Measurements from ENCODE around the gene KRT76. TPM values are rescaled to one million over a fixed set of nuclear protein-coding genes. Genes with fewer than 3 reads are reported as not detected.
A peak's percentile ranks its signal among the peaks of the same experiment; 100 is the strongest.

Gene KRT76
- total and polyA plus RNA-seq, 2 donors from 2014 or later = not detected

DNA sequence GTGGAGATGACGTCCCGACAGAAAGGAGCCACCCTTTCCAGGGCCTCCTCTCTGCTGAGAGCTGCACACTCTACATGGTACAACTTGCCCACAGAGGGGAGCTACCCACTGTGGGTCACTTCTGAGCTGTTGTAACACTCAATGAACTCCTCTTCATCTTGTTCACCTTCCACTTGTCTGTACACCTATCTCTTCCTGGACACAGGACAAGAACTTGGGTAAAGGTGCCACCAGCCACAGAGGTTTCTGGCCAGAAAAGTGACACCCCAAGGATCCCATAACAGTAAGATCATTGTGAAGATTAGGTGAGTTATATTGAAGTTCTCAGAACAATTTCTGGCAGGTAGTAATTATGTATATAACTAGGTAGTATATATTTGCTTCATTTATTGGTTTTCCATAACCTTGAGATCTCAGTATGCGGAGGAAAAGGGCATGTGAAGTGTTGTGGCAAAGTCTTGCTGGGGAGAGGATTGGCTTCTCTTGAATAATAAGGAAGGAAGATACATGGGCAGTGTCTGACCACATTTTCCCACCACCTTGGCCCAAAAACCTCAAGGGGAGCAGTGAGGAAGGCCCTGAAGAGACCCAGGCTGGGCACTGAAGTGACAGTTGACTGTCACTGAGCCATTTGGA, 34.2 kb downstream of the KRT76 start:
- FAIRE-seq (no peak), DNase-seq (no peak)
- Histone ChIP-seq H3K27ac (ENCODE audit: low read depth in 2 of 2, low read length in 2 of 2) (no peak overlapping the region), H3K4me3 (ENCODE audit: low read length in 3 of 3) (no peak overlapping the region), H3K27me3 (ENCODE audit: control insufficient read depth, insufficient read depth, low read length) (no peaks in the 10 kb centered on the region), H3K4me1 (ENCODE audit: control insufficient read depth in 2 of 3, insufficient read depth in 2 of 3, low read depth in 1 of 3, low read length in 3 of 3) (no peaks in the 10 kb centered on the region), H3K9ac (ENCODE audit: low read length in 3 of 3) (no peak overlapping the region), H3K36me3 (ENCODE audit: control insufficient read depth in 2 of 3, insufficient read depth in 3 of 3, low read length in 3 of 3) (no peaks in the 10 kb centered on the region), H3K9me3 (ENCODE audit: control insufficient read depth in 2 of 3, insufficient read depth in 1 of 3, low read length in 3 of 3) (no peaks in the 10 kb centered on the region)
- TF ChIP-seq, protein P1, sequence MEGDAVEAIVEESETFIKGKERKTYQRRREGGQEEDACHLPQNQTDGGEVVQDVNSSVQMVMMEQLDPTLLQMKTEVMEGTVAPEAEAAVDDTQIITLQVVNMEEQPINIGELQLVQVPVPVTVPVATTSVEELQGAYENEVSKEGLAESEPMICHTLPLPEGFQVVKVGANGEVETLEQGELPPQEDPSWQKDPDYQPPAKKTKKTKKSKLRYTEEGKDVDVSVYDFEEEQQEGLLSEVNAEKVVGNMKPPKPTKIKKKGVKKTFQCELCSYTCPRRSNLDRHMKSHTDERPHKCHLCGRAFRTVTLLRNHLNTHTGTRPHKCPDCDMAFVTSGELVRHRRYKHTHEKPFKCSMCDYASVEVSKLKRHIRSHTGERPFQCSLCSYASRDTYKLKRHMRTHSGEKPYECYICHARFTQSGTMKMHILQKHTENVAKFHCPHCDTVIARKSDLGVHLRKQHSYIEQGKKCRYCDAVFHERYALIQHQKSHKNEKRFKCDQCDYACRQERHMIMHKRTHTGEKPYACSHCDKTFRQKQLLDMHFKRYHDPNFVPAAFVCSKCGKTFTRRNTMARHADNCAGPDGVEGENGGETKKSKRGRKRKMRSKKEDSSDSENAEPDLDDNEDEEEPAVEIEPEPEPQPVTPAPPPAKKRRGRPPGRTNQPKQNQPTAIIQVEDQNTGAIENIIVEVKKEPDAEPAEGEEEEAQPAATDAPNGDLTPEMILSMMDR (IDR thresholded peaks at IDR 0.05; ENCODE audit: borderline replicate concordance, extremely low read depth, insufficient read depth) = no peak
- intact Hi-C loops (cut with DNase I) = no loop called here

DNA sequence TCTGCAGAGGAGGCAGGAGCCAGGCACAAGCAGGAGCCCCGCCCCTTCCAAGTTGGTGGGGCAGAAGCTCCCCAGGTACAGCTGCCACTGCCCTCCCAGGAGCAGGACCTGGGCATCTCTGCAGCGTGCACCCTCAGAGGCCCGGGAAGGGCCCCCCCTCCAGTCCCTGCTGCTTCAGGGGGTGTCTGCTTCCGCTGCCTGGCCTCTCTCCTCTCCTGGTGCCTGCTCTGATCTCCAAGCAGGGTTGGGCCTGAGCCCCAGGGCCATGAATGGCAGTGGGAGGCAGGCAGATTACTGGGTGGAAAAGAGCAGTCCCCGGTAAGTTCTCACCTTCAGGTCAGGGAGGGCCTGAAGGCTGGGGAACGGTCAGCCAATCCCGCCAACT, 35.0 kb downstream of the KRT76 start:
- Histone ChIP-seq H3K27ac (ENCODE audit: low read depth in 2 of 2, low read length in 2 of 2) (no peak overlapping the region), H3K4me3 (ENCODE audit: low read length in 3 of 3) (no peak overlapping the region), H3K9me3 (ENCODE audit: control insufficient read depth in 2 of 3, insufficient read depth in 1 of 3, low read length in 3 of 3) (no peaks in the 10 kb centered on the region), H3K4me1 (ENCODE audit: control insufficient read depth in 2 of 3, insufficient read depth in 2 of 3, low read depth in 1 of 3, low read length in 3 of 3) (no peaks in the 10 kb centered on the region), H3K36me3 (ENCODE audit: control insufficient read depth in 2 of 3, insufficient read depth in 3 of 3, low read length in 3 of 3) (no peaks in the 10 kb centered on the region), H3K9ac (ENCODE audit: low read length in 3 of 3) (no peak overlapping the region), H3K27me3 (ENCODE audit: control insufficient read depth, insufficient read depth, low read length) (no peaks in the 10 kb centered on the region)
- FAIRE-seq = no peak
- intact Hi-C loops (cut with DNase I) = no loop called here
- no peak for DNase-seq
- TF ChIP-seq, protein P1 (IDR thresholded peaks at IDR 0.05; ENCODE audit: borderline replicate concordance, extremely low read depth, insufficient read depth) = no peak

DNA sequence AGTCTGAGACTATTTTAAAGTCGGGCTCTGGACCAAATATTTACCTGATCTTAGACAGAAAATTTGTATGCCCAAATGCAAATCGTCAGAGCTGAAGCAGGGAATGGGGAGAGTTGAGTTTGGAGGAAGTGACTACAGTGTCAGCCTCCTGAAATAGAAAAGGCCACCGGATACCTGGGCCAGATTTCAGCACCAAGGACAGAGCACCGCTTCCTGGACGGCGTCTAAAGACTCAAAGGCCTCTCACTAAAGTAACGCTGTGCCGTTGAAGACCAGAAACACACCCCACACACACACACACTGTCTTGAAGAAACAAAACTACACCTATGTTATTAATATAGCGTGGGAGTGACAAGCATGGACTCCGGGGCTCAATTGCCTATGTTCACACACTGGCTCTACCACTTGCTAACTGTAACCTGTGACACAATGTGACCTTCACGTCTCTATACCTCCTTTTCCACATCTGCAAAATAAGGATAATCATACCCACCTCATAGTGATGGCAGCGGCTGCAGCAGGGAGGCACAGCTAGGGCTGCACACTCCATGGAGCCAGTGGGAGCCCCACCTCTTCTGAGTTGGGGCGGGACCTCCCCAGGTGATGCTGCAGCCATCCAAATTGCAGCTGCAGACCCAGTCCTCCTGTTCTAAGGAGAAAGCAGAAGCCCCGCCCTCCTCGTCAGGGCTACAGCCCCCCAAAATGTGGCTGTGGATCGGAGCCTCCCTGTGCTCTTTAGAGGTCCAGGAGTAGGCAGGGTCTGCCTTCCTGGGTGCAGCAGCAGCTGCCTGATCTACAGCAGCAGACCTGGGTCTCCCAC, 35.6 kb downstream of the KRT76 start:
- no peaks in the 10 kb centered on the region for H3K36me3 ChIP-seq (ENCODE audit: control insufficient read depth in 2 of 3, insufficient read depth in 3 of 3, low read length in 3 of 3)
- no peak overlapping the region for H3K27ac ChIP-seq (ENCODE audit: low read depth in 2 of 2, low read length in 2 of 2)
- H3K27me3 ChIP-seq (ENCODE audit: control insufficient read depth, insufficient read depth, low read length) = no peaks in the 10 kb centered on the region
- intact Hi-C loops (cut with DNase I) = no loop called here
- TF ChIP-seq, protein P1 (IDR thresholded peaks at IDR 0.05; ENCODE audit: borderline replicate concordance, extremely low read depth, insufficient read depth) = no peak
- FAIRE-seq (no peak), DNase-seq (peak in 4 of 5 donors; percentile 65 to 90 (median 86))
- no peaks in the 10 kb centered on the region for H3K9me3 ChIP-seq (ENCODE audit: control insufficient read depth in 2 of 3, insufficient read depth in 1 of 3, low read length in 3 of 3)
- no peak overlapping the region for H3K4me3 ChIP-seq (ENCODE audit: low read length in 3 of 3)
- H3K9ac ChIP-seq (ENCODE audit: low read length in 3 of 3) = no peak overlapping the region
- H3K4me1 ChIP-seq (ENCODE audit: control insufficient read depth in 2 of 3, insufficient read depth in 2 of 3, low read depth in 1 of 3, low read length in 3 of 3) = no peaks in the 10 kb centered on the region

All from kidney (tissue), 14 donors.